Measurements from ENCODE around the gene E2F3.

E2F3 gene

GRCh38 chr6:20541382-20541781, 139.7 kb downstream of the E2F3 start:
- no peak overlapping the region for H3K4me3 ChIP-seq (ENCODE audit: low read depth, low read length)
- no peak for TF ChIP-seq CTCF (IDR thresholded peaks at IDR 0.05; ENCODE audit: low read depth, low read length)

- TF ChIP-seq CTCF (IDR thresholded peaks at IDR 0.05; ENCODE audit: low read depth, low read length): no peak
- H3K4me3 ChIP-seq (ENCODE audit: low read depth, low read length): no peak overlapping the region
Measured at GRCh38 chr6:20542927-20543602, 141.4 kb downstream of the E2F3 start.

Measured in WI38 (cell line).